KMS-11 (cell line): ENCODE data around the gene KIF2B.

Experiments
- H2AFZ ChIP-seq: fragments of 200-600 bp; sonication (generic); 2 replicates; pipeline ENCODE4 v1.6.1; 2016; ENCODE audit warnings: antibody characterized with exemption, mixed run types, low read depth
- H3K27ac ChIP-seq: fragments of 200-600 bp; sonication (generic); 2 replicates; pipeline ENCODE4 v1.6.1; 2016; ENCODE audit warnings: mild to moderate bottlenecking, mixed run types
- H3K27me3 ChIP-seq: fragments of 200-600 bp; sonication (generic); 2 replicates; pipeline ENCODE4 v1.6.1; 2017; ENCODE audit warnings: mild to moderate bottlenecking, low read depth, mixed run types, moderate library complexity; ENCODE audit not compliant: insufficient read depth
- H3K36me3 ChIP-seq: fragments of 200-600 bp; sonication (generic); 2 replicates; pipeline ENCODE4 v1.6.1; 2017; ENCODE audit warnings: mild to moderate bottlenecking, mixed run types; ENCODE audit not compliant: insufficient read depth
- H3K4me1 ChIP-seq: fragments of 200-600 bp; sonication (generic); 2 replicates; pipeline ENCODE4 v1.6.1; 2016; ENCODE audit warnings: mild to moderate bottlenecking, low read depth, mixed run types; ENCODE audit not compliant: poor library complexity, severe bottlenecking
- H3K4me2 ChIP-seq: fragments of 200-600 bp; sonication (generic); 2 replicates; pipeline ENCODE4 v1.7.0; 2016; ENCODE audit warnings: mild to moderate bottlenecking, mixed run types
- H3K4me3 ChIP-seq: fragments of 200-600 bp; sonication (generic); IDR thresholded peaks from 2 replicates; pipeline ENCODE4 v1.6.1; 2017; ENCODE audit warnings: low read depth, low read length, mixed read lengths; ENCODE audit not compliant: insufficient read depth
- H3K79me2 ChIP-seq: fragments of 200-600 bp; sonication (generic); 2 replicates; pipeline ENCODE4 v1.6.1; 2016; ENCODE audit warnings: low read depth, mixed run types; ENCODE audit not compliant: insufficient read depth
- H3K9ac ChIP-seq: fragments of 200-600 bp; sonication (generic); 2 replicates; pipeline ENCODE4 v1.6.1; 2016; ENCODE audit warnings: mild to moderate bottlenecking, mixed run types
- H4K20me1 ChIP-seq: fragments of 200-600 bp; sonication (generic); 2 replicates; pipeline ENCODE4 v1.6.1; 2016; ENCODE audit warnings: mild to moderate bottlenecking, mixed run types; ENCODE audit not compliant: insufficient read depth
- TF ChIP-seq, protein P1 (sequence below): fragments of 200-600 bp; sonication (generic); conservative IDR thresholded peaks from 2 replicates; pipeline ENCODE4 v1.6.1; 2017; ENCODE audit warnings: low read depth, mild to moderate bottlenecking, antibody characterized with exemption, low read length, moderate library complexity, mixed read lengths

Gene KIF2B

GRCh38 chr17:53804437-53804836 lies 18.3 kb upstream of the KIF2B start:
- H3K4me3 ChIP-seq: no peak overlapping the region
- TF ChIP-seq, protein P1, sequence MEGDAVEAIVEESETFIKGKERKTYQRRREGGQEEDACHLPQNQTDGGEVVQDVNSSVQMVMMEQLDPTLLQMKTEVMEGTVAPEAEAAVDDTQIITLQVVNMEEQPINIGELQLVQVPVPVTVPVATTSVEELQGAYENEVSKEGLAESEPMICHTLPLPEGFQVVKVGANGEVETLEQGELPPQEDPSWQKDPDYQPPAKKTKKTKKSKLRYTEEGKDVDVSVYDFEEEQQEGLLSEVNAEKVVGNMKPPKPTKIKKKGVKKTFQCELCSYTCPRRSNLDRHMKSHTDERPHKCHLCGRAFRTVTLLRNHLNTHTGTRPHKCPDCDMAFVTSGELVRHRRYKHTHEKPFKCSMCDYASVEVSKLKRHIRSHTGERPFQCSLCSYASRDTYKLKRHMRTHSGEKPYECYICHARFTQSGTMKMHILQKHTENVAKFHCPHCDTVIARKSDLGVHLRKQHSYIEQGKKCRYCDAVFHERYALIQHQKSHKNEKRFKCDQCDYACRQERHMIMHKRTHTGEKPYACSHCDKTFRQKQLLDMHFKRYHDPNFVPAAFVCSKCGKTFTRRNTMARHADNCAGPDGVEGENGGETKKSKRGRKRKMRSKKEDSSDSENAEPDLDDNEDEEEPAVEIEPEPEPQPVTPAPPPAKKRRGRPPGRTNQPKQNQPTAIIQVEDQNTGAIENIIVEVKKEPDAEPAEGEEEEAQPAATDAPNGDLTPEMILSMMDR: no peak
- no peaks in the 10 kb centered on the region for H3K79me2 ChIP-seq
- no peaks in the 10 kb centered on the region for H4K20me1 ChIP-seq
- H3K9ac ChIP-seq: no peak overlapping the region
- H3K4me1 ChIP-seq: peaks cover 36% of the 10 kb centered on the region
- H3K27me3 ChIP-seq: no peaks in the 10 kb centered on the region
- H3K27ac ChIP-seq: no peak overlapping the region
- no peak overlapping the region for H2AFZ ChIP-seq
- H3K36me3 ChIP-seq: no peaks in the 10 kb centered on the region
- no peak overlapping the region for H3K4me2 ChIP-seq

DNA sequence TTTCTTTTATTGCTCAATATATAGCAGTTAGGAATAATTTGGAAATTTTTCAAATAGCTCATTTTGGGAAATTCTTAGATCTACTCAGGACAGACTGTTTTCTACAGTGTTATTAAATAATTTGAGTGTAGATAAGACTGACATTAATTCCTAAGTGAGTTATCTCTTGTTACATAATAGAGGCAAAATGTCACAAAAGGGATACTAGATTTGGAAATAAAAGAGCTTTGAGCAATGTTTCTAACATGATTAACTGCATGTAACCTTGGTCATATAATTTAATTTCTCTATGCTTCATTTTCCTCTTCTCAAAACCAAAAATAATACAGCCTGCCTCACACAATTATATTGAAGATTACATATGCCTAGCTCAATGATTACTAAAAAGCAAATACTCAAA lies 16.3 kb upstream of the KIF2B start:
- TF ChIP-seq, protein P1: no peak
- no peak overlapping the region for H2AFZ ChIP-seq
- peaks cover 36% of the 10 kb centered on the region for H3K4me1 ChIP-seq
- no peaks in the 10 kb centered on the region for H3K27me3 ChIP-seq
- H3K4me2 ChIP-seq: 0 out of 2 replicates have a peak overlapping the region, but pooled peaks have one; percentile 5
- no peak overlapping the region for H3K4me3 ChIP-seq
- no peak overlapping the region for H3K9ac ChIP-seq
- H3K36me3 ChIP-seq: no peaks in the 10 kb centered on the region
- H3K27ac ChIP-seq: no peak overlapping the region
- H3K79me2 ChIP-seq: no peaks in the 10 kb centered on the region
- H4K20me1 ChIP-seq: no peaks in the 10 kb centered on the region

- H3K4me2 ChIP-seq: 0 out of 2 replicates have a peak overlapping the region, but pooled peaks have one; percentile 5
- TF ChIP-seq, protein P1: no peak
- peaks cover 36% of the 10 kb centered on the region for H3K4me1 ChIP-seq
- no peak overlapping the region for H3K4me3 ChIP-seq
- H3K79me2 ChIP-seq: no peaks in the 10 kb centered on the region
- peak overlapping the region; percentile 7; the same call in 1 of the 2 replicates for H2AFZ ChIP-seq
- no peaks in the 10 kb centered on the region for H4K20me1 ChIP-seq
- no peaks in the 10 kb centered on the region for H3K36me3 ChIP-seq
- H3K27ac ChIP-seq: no peak overlapping the region
- no peaks in the 10 kb centered on the region for H3K27me3 ChIP-seq
- H3K9ac ChIP-seq: no peak overlapping the region
Measured at GRCh38 chr17:53807286-53807685, 15.4 kb upstream of the KIF2B start.

- peak overlapping the region; percentile 16; the same call in 1 of the 2 replicates for H2AFZ ChIP-seq
- H4K20me1 ChIP-seq: no peaks in the 10 kb centered on the region
- no peak overlapping the region for H3K27ac ChIP-seq
- peaks cover 12% of the 10 kb centered on the region for H3K4me1 ChIP-seq
- no peaks in the 10 kb centered on the region for H3K79me2 ChIP-seq
- H3K9ac ChIP-seq: no peak overlapping the region
- TF ChIP-seq, protein P1: no peak
- H3K4me2 ChIP-seq: peak overlapping the region; percentile 24; the same call in 1 of the 2 replicates
- H3K4me3 ChIP-seq: no peak overlapping the region
- no peaks in the 10 kb centered on the region for H3K27me3 ChIP-seq
- no peaks in the 10 kb centered on the region for H3K36me3 ChIP-seq
Measured at GRCh38 chr17:53818271-53818670, 4.5 kb upstream of the KIF2B start.

- Histone ChIP-seq H3K79me2 (no peaks in the 10 kb centered on the region), H2AFZ (no peak overlapping the region), H3K27ac (no peak overlapping the region), H3K9ac (no peak overlapping the region), H3K4me2 (no peak overlapping the region), H3K4me1 (peaks cover 12% of the 10 kb centered on the region), H3K27me3 (no peaks in the 10 kb centered on the region), H3K36me3 (no peaks in the 10 kb centered on the region), H4K20me1 (no peaks in the 10 kb centered on the region), H3K4me3 (no peak overlapping the region)
- TF ChIP-seq, protein P1: no peak
Measured at GRCh38 chr17:53818929-53819328, 3.8 kb upstream of the KIF2B start.
